Measurements from ENCODE around the gene RUSF1.

DNA sequence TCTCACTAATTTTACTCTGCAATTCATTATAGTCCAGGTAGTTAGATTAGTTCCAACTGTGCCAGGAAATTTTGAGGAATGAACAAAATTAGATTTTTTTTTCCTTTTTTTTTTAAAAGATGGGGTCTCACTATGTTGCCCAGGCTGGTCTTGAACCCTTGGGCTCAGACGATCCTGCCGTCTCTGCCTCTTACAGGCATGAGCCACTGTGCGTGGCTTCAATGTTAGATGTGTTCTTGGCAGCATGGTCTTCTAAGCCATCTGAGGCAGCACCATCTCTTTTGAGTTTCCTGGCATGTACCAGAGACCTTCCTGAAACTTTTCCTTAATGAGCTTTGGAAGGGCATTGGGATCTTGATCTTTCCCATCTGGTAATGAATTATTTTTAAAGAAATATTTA is 16.9 kb upstream of the RUSF1 start:
- TF ChIP-seq CBFA2T3 (IDR thresholded peaks at IDR 0.05) (no peak), HIVEP1 (CRISPR knock-in tag; IDR thresholded peaks at IDR 0.05) (no peak), LEF1 (IDR thresholded peaks at IDR 0.05) (no peak), ZNF3 (CRISPR knock-in tag; IDR thresholded peaks at IDR 0.05) (no peak), HMG20A (CRISPR knock-in tag; conservative IDR thresholded peaks at IDR 0.05) (no peak)
- TF ChIP-seq, protein P1, sequence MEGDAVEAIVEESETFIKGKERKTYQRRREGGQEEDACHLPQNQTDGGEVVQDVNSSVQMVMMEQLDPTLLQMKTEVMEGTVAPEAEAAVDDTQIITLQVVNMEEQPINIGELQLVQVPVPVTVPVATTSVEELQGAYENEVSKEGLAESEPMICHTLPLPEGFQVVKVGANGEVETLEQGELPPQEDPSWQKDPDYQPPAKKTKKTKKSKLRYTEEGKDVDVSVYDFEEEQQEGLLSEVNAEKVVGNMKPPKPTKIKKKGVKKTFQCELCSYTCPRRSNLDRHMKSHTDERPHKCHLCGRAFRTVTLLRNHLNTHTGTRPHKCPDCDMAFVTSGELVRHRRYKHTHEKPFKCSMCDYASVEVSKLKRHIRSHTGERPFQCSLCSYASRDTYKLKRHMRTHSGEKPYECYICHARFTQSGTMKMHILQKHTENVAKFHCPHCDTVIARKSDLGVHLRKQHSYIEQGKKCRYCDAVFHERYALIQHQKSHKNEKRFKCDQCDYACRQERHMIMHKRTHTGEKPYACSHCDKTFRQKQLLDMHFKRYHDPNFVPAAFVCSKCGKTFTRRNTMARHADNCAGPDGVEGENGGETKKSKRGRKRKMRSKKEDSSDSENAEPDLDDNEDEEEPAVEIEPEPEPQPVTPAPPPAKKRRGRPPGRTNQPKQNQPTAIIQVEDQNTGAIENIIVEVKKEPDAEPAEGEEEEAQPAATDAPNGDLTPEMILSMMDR (IDR thresholded peaks at IDR 0.05 in 2 of 3, conservative IDR thresholded peaks at IDR 0.05 in 1 of 3; ENCODE audit: insufficient read depth in 2 of 3, low read depth in 1 of 3, low read length in 3 of 3): no peak

Data from K562 (cell line).